PC-3 (cell line): ENCODE results near the gene IGIP. TPM values are rescaled to one million over a fixed set of nuclear protein-coding genes. Genes with fewer than 3 reads are reported as not detected.

Experiments
- ATAC-seq: fragments of 200-7000 bp; cut with Tn5 transposase; 2 replicates; pipeline ENCODE4 v1.9.1; 2020; ENCODE audit warnings: mild to moderate bottlenecking, moderate library complexity
- BruUV-seq: library from RNA; stranded (reverse); fragments of 400-500 nt; replicated peaks from 2 replicates; lab custom pipeline; 2021; lab: Mats Ljungman, UMichigan
- CTCF ChIA-PET: fragments of 300-600 bp; sonication (Branson Sonifier 250); formaldehyde crosslinking; loops from one replicate; lab custom pipeline; 2022; ENCODE audit warnings: antibody characterized with exemption; lab: Charles Lee
- POLR2A ChIA-PET: fragments of 300-600 bp; sonication (Branson Sonifier 250); formaldehyde crosslinking; loops from one replicate; lab custom pipeline; 2022; ENCODE audit warnings: antibody characterized with exemption; ENCODE audit not compliant: unreplicated experiment; lab: Charles Lee
- DNase-seq: peaks from one replicate; pipeline ENCODE4 v3.0.0-alpha.2; 2015
- H2AFZ ChIP-seq: fragments of 300-600 bp; sonication (generic); 2 replicates; pipeline ENCODE4 v1.6.0; 2016; ENCODE audit warnings: antibody characterized with exemption, low read length
- H3F3A ChIP-seq: fragments of 300-600 bp; sonication (generic); one replicate; pipeline ENCODE4 v1.6.0; 2017; ENCODE audit warnings: antibody characterized with exemption, low read length, control low read depth, mild to moderate bottlenecking; ENCODE audit not compliant: unreplicated experiment
- H3K27ac ChIP-seq: fragments of 300-600 bp; sonication (generic); 2 replicates; pipeline ENCODE4 v1.5.1; 2016; ENCODE audit warnings: mild to moderate bottlenecking, low read length
- H3K27me3 ChIP-seq: fragments of 300-600 bp; sonication (generic); 2 replicates; pipeline ENCODE4 v1.6.1; 2016; ENCODE audit warnings: low read length, mixed read lengths
- H3K36me3 ChIP-seq: fragments of 300-600 bp; sonication (generic); 2 replicates; pipeline ENCODE4 v1.6.1; 2016; ENCODE audit warnings: low read depth, mixed run types, low read length, mixed read lengths
- H3K4me1 ChIP-seq: fragments of 300-600 bp; sonication (generic); 2 replicates; pipeline ENCODE4 v1.5.1; 2016; ENCODE audit warnings: low read length; ENCODE audit not compliant: insufficient read depth
- H3K4me2 ChIP-seq: fragments of 300-600 bp; sonication (generic); 2 replicates; pipeline ENCODE4 v1.6.0; 2016; ENCODE audit warnings: low read length
- H3K4me3 ChIP-seq: fragments of 300-600 bp; sonication (generic); 2 replicates; pipeline ENCODE4 v1.5.1; 2016; ENCODE audit warnings: mild to moderate bottlenecking, low read length, mixed read lengths
- H3K79me2 ChIP-seq: fragments of 300-600 bp; sonication (generic); 2 replicates; pipeline ENCODE4 v1.6.1; 2017; ENCODE audit warnings: low read length, mixed read lengths
- H3K9ac ChIP-seq: fragments of 300-600 bp; sonication (generic); 2 replicates; pipeline ENCODE4 v1.6.0; 2016; ENCODE audit warnings: mild to moderate bottlenecking, low read length
- H3K9me2 ChIP-seq: fragments of 300-600 bp; sonication (generic); replicated peaks from 2 replicates; pipeline ENCODE4 v1.6.1; 2016; ENCODE audit warnings: mixed run types, low read length, mixed read lengths
- H3K9me3 ChIP-seq: fragments of 300-600 bp; sonication (generic); 2 replicates; pipeline ENCODE4 v1.6.1; 2016; ENCODE audit warnings: low read length, mixed read lengths
- H4K20me1 ChIP-seq: fragments of 300-600 bp; sonication (generic); 2 replicates; pipeline ENCODE4 v1.6.1; 2016; ENCODE audit warnings: low read length, mixed read lengths
- CTCF ChIP-seq: fragments of 300-600 bp; sonication (generic); conservative IDR thresholded peaks from 2 replicates; pipeline ENCODE4 v1.5.1; 2017; ENCODE audit warnings: antibody characterized with exemption, low read depth, mild to moderate bottlenecking, low read length
- EZH2 ChIP-seq: fragments of 300-600 bp; sonication (generic); IDR thresholded peaks from one replicate; pipeline ENCODE4 v1.6.1; 2017; ENCODE audit warnings: antibody characterized with exemption, mild to moderate bottlenecking, low read length; ENCODE audit not compliant: unreplicated experiment
- EZH2phosphoT487 ChIP-seq: fragments of 300-600 bp; sonication (generic); IDR thresholded peaks from 2 replicates; pipeline ENCODE4 v1.6.1; 2018; ENCODE audit warnings: mild to moderate bottlenecking, antibody characterized with exemption, low read length, borderline replicate concordance
- intact Hi-C: fragments of 100-400 bp; cut with micrococcal nuclease; formaldehyde crosslinking; loops from 2 replicates; pipeline ENCODE4 v1.9.0; 2023
- total RNA-seq: library from RNA; depleted of rRNA; stranded (reverse); fragments of >200 nt; gene quantifications from 2 replicates; pipeline ENCODE4 v1.2.3, GENCODE V29; 2014

IGIP gene
- total RNA-seq, 1 experiment from 2014 or later, result 1.3 TPM

GRCh38 chr5:140094889-140095288 lies 30.8 kb upstream of the IGIP start:
- no TSS peak for BruUV-seq
- Histone ChIP-seq H3K9ac (no peak overlapping the region), H3K27me3 (peaks cover 17% of the 10 kb centered on the region; the same call in 1 of the 2 replicates), H3K9me3 (peaks cover 10% of the 10 kb centered on the region; the same call in 1 of the 2 replicates), H2AFZ (no peak overlapping the region), H3K4me1 (no peaks in the 10 kb centered on the region), H3K36me3 (no peaks in the 10 kb centered on the region), H4K20me1 (no peaks in the 10 kb centered on the region), H3K9me2 (no peaks in the 10 kb centered on the region), H3K4me3 (no peak overlapping the region), H3K79me2 (no peaks in the 10 kb centered on the region), H3K27ac (no peak overlapping the region), H3F3A (no peaks in the 10 kb centered on the region), H3K4me2 (no peak overlapping the region)
- ATAC-seq, result no peak
- ChIA-PET POLR2A (no interaction called here), CTCF (interaction anchor here (0.6 kb wide), 1 partner anchor 132 kb away, joined by 3 read pairs; no protein-coding TSS in a partner anchor)
- TF ChIP-seq EZH2 (no peak), CTCF (no peak), EZH2phosphoT487 (no peak)
- DNase-seq, result no peak
- intact Hi-C loops, result no loop called here

GRCh38 chr5:140101179-140101578 lies 24.6 kb upstream of the IGIP start:
- Histone ChIP-seq H3K4me2 (no peak overlapping the region), H2AFZ (no peak overlapping the region), H3K9me3 (no peaks in the 10 kb centered on the region), H3K36me3 (no peaks in the 10 kb centered on the region), H3K79me2 (no peaks in the 10 kb centered on the region), H3K4me3 (no peak overlapping the region), H3K27me3 (no peaks in the 10 kb centered on the region), H3F3A (peaks cover under 1% of the 10 kb centered on the region), H3K9me2 (no peaks in the 10 kb centered on the region), H3K9ac (no peak overlapping the region), H3K4me1 (no peaks in the 10 kb centered on the region), H4K20me1 (no peaks in the 10 kb centered on the region), H3K27ac (no peak overlapping the region)
- BruUV-seq, result no TSS peak
- intact Hi-C loops, result no loop called here
- DNase-seq (no peak), ATAC-seq (no peak)
- ChIA-PET CTCF (no interaction called here), POLR2A (no interaction called here)
- TF ChIP-seq CTCF, result no peak
- no peak for TF ChIP-seq EZH2
- no peak for TF ChIP-seq EZH2phosphoT487

GRCh38 chr5:140103154-140103553 lies 22.6 kb upstream of the IGIP start:
- DNase-seq (no peak), ATAC-seq (no peak)
- intact Hi-C loops, result no loop called here
- no peaks in the 10 kb centered on the region for H3K9me3 ChIP-seq
- H3K27me3 ChIP-seq, result no peaks in the 10 kb centered on the region
- H3K27ac ChIP-seq, result no peak overlapping the region
- no peak overlapping the region for H3K4me2 ChIP-seq
- H3K9me2 ChIP-seq, result no peaks in the 10 kb centered on the region
- no peaks in the 10 kb centered on the region for H3K36me3 ChIP-seq
- no peak for TF ChIP-seq CTCF
- TF ChIP-seq EZH2, result no peak
- no peak for TF ChIP-seq EZH2phosphoT487
- H2AFZ ChIP-seq, result no peak overlapping the region
- ChIA-PET CTCF (no interaction called here), POLR2A (no interaction called here)
- H3K79me2 ChIP-seq, result peaks cover under 1% of the 10 kb centered on the region; the same call in 1 of the 2 replicates
- H3F3A ChIP-seq, result peaks cover 6% of the 10 kb centered on the region
- BruUV-seq, result no TSS peak
- no peak overlapping the region for H3K4me3 ChIP-seq
- peaks cover 7% of the 10 kb centered on the region for H3K4me1 ChIP-seq
- H3K9ac ChIP-seq, result no peak overlapping the region
- H4K20me1 ChIP-seq, result no peaks in the 10 kb centered on the region
